Islet of Langerhans (tissue), 1 donor: ENCODE results near the gene TNFRSF14.
"Not testable (repeated sequence)": the region's sequence is repeated elsewhere in the genome, so short reads cannot be mapped to it uniquely, and the experiment has no call there.

ENCODE experiments used
- FAIRE-seq: peaks from one replicate; lab custom pipeline; 2011; peaks lifted over from hg19 to GRCh38; lab: Jason Lieb, UNC

The TNFRSF14 gene

GRCh38 chr1:2569060-2569459, 12.9 kb downstream of the TNFRSF14 start:
- no peak for FAIRE-seq

GRCh38 chr1:2569703-2570102, 13.5 kb downstream of the TNFRSF14 start:
- FAIRE-seq: not testable (repeated sequence)

- FAIRE-seq: no peak
These were observed 14.2 kb downstream of the TNFRSF14 start for GRCh38 chr1:2570332-2570731.

- FAIRE-seq: no peak
These were observed 15.2 kb downstream of the TNFRSF14 start for GRCh38 chr1:2571348-2571747.

GRCh38 chr1:2573250-2573920, 17.2 kb downstream of the TNFRSF14 start:
- no peak for FAIRE-seq

- no peak for FAIRE-seq
These were observed 18.2 kb downstream of the TNFRSF14 start for GRCh38 chr1:2574350-2574749.

GRCh38 chr1:2575801-2576663, 19.9 kb downstream of the TNFRSF14 start:
- FAIRE-seq: no peak

- not testable (repeated sequence) for FAIRE-seq
These were observed 21.4 kb downstream of the TNFRSF14 start for GRCh38 chr1:2577565-2578075.

GRCh38 chr1:2578758-2579118, 22.6 kb downstream of the TNFRSF14 start:
- no peak for FAIRE-seq

GRCh38 chr1:2580691-2581090, 24.5 kb downstream of the TNFRSF14 start:
- FAIRE-seq: no peak

GRCh38 chr1:2582391-2582790, 26.2 kb downstream of the TNFRSF14 start:
- FAIRE-seq: no peak

- FAIRE-seq: no peak
These were observed 27.2 kb downstream of the TNFRSF14 start for GRCh38 chr1:2583331-2583791.

GRCh38 chr1:2583871-2584351, 27.7 kb downstream of the TNFRSF14 start:
- FAIRE-seq: no peak

- no peak for FAIRE-seq
These were observed 28.6 kb downstream of the TNFRSF14 start for GRCh38 chr1:2584686-2585317.

GRCh38 chr1:2585318-2586092, 29.3 kb downstream of the TNFRSF14 start:
- FAIRE-seq: no peak

GRCh38 chr1:2586154-2587070, 30.2 kb downstream of the TNFRSF14 start, which contains the start of gene PRXL2B:
Gene PRXL2B, plus strand, starts transcription at chr1:2586777. Its CDS starts 109 bp downstream, at chr1:2586886.
- no peak for FAIRE-seq

GRCh38 chr1:2587071-2587859, 31.1 kb downstream of the TNFRSF14 start:
- FAIRE-seq: no peak

- FAIRE-seq: no peak
These were observed 31.8 kb downstream of the TNFRSF14 start for GRCh38 chr1:2587860-2588571.
